GM18511 (cell line): ENCODE results near the gene CFAP221.

ENCODE experiments used
- ATAC-seq: cut with Tn5 transposase; IDR thresholded peaks from one replicate; pipeline ENCODE4 v1.9.1; 2021; ENCODE audit warnings: mild to moderate bottlenecking, moderate library complexity; ENCODE audit not compliant: unreplicated experiment

Gene CFAP221

GRCh38 chr2:119678021-119678656 lies 133.9 kb downstream of the CFAP221 start:
- ATAC-seq, result no peak

GRCh38 chr2:119679526-119679837 lies 135.2 kb downstream of the CFAP221 start:
- peak; percentile 7 for ATAC-seq

- no peak for ATAC-seq
Measured at GRCh38 chr2:119679846-119680245, 135.6 kb downstream of the CFAP221 start.

- ATAC-seq, result no peak
Measured at GRCh38 chr2:119680457-119681202, 136.4 kb downstream of the CFAP221 start.

- no peak for ATAC-seq
Measured at GRCh38 chr2:119681203-119681867, 137.1 kb downstream of the CFAP221 start.

DNA sequence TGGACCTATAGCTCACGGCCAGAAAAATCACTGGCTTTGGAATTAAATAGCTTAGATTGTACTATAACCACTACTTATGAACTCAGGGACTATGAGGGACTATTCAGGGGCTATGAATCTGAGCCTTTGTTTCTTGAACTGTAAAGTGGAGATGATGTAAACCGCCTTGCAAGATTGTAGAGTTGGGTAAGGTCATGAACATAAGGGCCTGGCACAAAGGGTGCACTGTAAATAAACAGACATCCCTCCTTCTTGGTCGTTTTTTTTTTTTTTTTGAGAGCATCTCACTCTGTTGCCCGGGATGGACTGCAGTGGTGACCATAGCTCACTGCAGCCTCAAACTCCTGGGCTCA lies 137.6 kb downstream of the CFAP221 start:
- ATAC-seq, result no peak

GRCh38 chr2:119682578-119682977 lies 138.3 kb downstream of the CFAP221 start:
- no peak for ATAC-seq

- ATAC-seq, result no peak
Measured at GRCh38 chr2:119683074-119683712, 138.9 kb downstream of the CFAP221 start.

DNA sequence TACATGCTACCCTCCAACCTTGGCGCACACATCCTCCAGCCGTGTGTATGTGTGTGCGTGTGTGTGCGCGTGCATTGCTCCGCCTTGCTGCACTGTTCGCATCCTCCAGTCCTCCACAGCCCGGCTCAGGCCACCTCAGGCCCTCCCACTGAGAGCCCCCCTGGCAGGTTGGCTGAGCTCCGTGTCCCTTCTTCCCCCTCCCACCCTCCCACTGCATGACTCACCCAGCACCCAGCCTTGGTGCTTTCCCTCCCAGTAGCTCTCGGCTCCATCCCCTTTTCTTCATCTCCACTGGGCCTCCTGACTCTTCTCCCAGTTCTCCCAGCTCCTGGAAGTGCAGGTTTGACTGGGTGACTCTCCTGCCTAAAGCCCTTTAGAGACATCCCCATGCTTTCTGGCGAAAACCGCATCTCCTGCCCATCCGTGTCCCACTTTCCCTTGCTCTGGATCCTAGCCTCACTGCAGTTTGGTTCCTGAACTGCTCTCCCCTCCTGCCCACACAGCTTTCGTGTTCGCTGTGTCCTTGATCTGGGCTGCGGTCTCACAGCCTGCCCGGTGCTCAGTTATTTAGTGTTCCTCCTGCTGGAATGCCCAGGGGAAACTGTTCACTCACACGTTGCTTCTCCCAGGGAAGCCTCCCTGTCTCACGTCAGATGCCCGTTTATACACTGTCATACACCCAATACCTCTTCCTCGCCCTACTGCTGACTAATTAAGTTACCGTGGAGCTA lies 139.6 kb downstream of the CFAP221 start:
- no peak for ATAC-seq

- ATAC-seq, result no peak
Measured at GRCh38 chr2:119684518-119684917, 140.3 kb downstream of the CFAP221 start.

DNA sequence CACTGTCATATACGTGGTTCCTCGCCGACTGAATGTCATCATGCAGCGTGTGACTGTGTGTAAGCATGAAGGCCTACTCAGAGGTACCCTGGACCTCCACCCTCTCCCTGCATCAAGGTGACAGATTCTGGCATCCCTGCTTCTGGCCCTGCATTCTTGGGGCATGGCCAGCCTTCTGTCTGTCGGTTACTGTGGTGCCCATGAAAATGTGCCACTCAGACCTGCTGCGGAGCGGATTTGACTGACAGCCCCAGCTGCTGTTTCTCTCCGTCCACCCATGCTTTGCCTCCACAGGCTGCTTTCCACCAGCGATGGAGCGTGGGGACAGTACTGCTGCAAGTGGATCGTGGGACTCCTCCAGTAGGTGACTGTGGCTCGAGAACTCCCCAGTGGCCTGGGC lies 144.4 kb downstream of the CFAP221 start:
- ATAC-seq, result no peak

DNA sequence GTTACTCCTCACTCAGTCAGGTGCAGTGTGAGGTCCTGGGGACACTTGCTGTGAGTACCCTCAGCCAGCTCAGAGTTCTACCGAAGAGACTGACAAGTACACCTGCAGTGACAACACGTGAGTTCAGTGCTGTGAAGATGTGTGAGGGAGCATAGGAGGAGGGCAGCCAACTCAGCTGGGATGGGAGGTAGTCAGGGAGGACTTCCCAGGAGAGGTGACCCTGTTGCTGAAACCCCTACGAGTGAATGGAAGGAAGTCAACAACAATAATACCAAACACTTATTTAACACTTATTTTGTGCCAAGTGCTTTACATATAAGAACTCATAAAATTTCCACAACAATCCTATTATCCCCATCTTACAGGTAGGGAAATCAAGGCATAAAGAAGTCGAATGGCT lies 145.0 kb downstream of the CFAP221 start:
- no peak for ATAC-seq

GRCh38 chr2:119691189-119691588 lies 146.9 kb downstream of the CFAP221 start:
- ATAC-seq, result no peak

DNA sequence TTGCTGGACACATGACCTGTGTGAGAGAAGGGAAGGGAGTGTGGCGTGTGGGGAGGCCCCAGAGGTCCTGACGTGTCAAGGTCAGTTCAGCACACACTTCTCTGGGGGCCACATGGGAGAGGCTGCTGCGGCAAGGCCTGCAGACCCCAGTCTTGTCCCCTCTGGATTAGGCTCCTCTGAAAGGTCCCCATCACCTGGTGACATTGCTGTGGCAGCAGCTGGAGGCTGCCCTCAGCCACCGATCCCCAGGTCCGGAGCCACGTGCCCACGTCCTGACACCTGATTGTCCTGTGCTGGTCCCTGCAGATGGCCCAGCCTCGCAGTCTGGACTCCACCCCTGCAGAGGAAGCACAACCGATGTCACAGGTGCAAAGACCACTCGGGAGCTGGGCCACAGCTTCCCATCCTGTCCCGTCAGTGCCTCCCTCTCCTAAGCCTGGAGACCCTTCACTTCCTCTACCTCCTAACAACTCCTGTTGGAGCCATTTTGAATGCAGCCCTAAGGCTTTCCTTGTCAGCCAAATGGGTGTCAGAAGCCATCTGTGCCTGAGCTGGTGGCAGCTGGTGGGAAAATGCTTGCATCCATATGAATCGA lies 147.5 kb downstream of the CFAP221 start:
- ATAC-seq, result no peak

GRCh38 chr2:119692310-119692709 lies 148.1 kb downstream of the CFAP221 start:
- ATAC-seq, result no peak

- no peak for ATAC-seq
Measured at GRCh38 chr2:119692954-119693353, 148.7 kb downstream of the CFAP221 start.

DNA sequence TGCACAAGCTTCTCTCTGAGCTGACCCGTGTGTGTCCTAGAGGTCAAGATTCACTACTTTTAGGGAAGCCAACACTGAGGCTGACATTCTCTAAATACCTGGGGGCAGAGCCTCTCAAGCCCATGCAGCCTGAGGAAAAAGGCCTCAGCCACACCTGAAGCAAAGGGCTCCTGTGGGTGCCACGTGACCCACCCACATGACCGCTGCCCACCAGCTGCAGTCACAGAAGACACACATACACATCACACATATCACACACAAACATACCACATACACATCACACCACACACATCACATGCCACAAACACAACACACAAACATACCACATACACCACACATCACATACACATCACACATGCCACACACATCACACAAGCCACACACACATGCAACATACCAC lies 149.3 kb downstream of the CFAP221 start:
- no peak for ATAC-seq

DNA sequence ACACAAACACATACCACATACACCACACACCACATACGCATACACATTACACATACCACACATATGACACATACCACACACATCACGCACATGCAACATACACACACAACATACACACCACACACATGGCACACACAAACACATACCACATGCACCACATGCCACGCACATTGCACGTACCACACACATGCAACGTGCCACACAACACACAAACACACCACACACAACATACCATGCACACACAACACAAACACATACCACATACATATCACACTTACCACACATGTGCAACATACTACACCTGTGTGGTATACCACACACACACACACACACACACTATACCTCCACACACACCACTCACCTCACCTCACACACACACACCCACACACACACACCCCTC lies 149.7 kb downstream of the CFAP221 start:
- no peak for ATAC-seq

DNA sequence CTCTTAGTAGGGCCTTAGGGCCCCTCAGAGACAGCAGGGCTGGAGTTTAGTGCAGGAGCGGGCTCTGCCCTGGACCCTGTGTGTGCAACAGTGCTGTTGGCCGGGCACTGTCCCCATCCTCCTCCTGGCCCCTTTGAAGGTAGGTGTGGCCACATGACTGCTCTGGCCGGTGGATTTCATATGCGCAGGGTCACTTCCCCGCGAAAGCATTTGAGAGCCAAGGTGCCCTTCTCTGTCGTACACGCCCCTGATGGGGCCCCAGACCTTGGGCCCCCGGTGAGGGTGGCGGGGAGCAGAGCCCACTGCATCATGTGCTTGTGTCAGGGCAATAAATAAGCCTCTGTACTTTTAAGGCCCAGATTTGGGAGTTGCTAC lies 150.2 kb downstream of the CFAP221 start:
- ATAC-seq, result no peak

GRCh38 chr2:119694845-119695521 lies 150.7 kb downstream of the CFAP221 start:
- no peak for ATAC-seq
